ENCODE data around the gene PTPN6. TPM values are rescaled to one million over a fixed set of nuclear protein-coding genes. Genes with fewer than 3 reads are reported as not detected.
A peak's percentile ranks its signal among the peaks of the same experiment; 100 is the strongest.

Gene PTPN6
- total RNA-seq, 1 experiment from 2014 or later, result 19.8 TPM

DNA sequence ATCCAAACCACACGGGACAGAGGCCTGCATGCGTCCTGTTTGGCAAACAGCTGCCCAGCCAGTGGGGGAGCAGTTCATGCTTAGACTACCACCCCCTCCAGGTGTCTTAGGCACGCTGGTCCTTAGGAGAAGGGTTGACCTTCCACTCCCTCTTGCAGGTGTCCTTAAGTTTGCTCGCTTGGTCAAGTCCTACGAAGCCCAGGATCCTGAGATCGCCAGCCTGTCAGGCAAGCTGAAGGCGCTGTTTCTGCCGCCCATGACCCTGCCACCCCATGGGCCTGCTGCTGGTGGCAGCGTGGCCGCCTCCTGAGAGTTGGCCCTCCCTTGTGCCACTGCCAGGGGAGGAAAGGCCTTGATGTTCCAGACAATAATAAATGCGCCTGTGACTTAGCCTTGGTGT is 5.5 kb upstream of the PTPN6 start:
- Histone ChIP-seq H3K23me2 (ENCODE audit: insufficient read length, low read depth, low read length, poor library complexity, severe bottlenecking) (peaks cover 16% of the 10 kb centered on the region), H4K20me1 (ENCODE audit: control insufficient read depth, insufficient read depth, insufficient read length) (peaks cover 2% of the 10 kb centered on the region), H2AK5ac (ENCODE audit: insufficient read length, low read length) (no peak overlapping the region), H2BK120ac (ENCODE audit: low read depth, low read length, poor library complexity, severe bottlenecking) (no peak overlapping the region), H3K4me2 (ENCODE audit: insufficient read depth, insufficient read length, low read length) (peak overlapping the region; percentile 96), H2AFZ (ENCODE audit: low read length) (no peak overlapping the region), H3K79me2 (ENCODE audit: insufficient read depth, low read length) (no peaks in the 10 kb centered on the region), H3K79me1 (ENCODE audit: insufficient read depth, low read depth, low read length, poor library complexity, severe bottlenecking) (no peaks in the 10 kb centered on the region), H3K27ac (ENCODE audit: insufficient read length, low read depth, low read length) (no peak overlapping the region), H3K27me3 (ENCODE audit: insufficient read depth, low read length) (no peaks in the 10 kb centered on the region), H3K14ac (ENCODE audit: insufficient read depth, low read length) (no peak overlapping the region), H2BK12ac (ENCODE audit: insufficient read length, low read depth, low read length) (no peak overlapping the region), H4K91ac (ENCODE audit: insufficient read length, low read depth, low read length) (no peak overlapping the region), H3K4me1 (ENCODE audit: insufficient read depth, low read length) (0 out of 2 replicates have a peak, but pooled peaks cover 4% of the 10 kb centered on the region), H3K23ac (ENCODE audit: insufficient read length, low read depth, low read length) (no peak overlapping the region), H2BK20ac (ENCODE audit: low read depth, low read length, poor library complexity, severe bottlenecking) (no peak overlapping the region), H3K18ac (ENCODE audit: insufficient read length, low read depth, low read length) (no peak overlapping the region), H3K56ac (ENCODE audit: insufficient read length, low read depth, low read length) (no peak overlapping the region), H3K9me3 (ENCODE audit: control insufficient read depth, low read depth, low read length) (no peaks in the 10 kb centered on the region), H3K4ac (ENCODE audit: low read depth, low read length) (no peak overlapping the region), H2BK5ac (ENCODE audit: insufficient read length, low read length) (no peak overlapping the region), H3K9ac (ENCODE audit: extremely low read depth, insufficient read length, low read length) (no peak overlapping the region), H4K8ac (replicated peaks; ENCODE audit: insufficient read length, low read depth, low read length) (no peak overlapping the region), H3T11ph (ENCODE audit: low read length) (no peak overlapping the region), H4K5ac (ENCODE audit: insufficient read length, low read depth, low read length) (no peak overlapping the region), H2BK15ac (ENCODE audit: low read depth, low read length) (no peak overlapping the region)
- no CpG with 5 or more reads among the region's 11 CpGs for WGBS (ENCODE audit: extremely low coverage, insufficient read length, low lambda C conversion rate)
- no peak for DNase-seq
- H3K27me3 Mint-ChIP-seq (ENCODE audit: low read depth), result peaks cover 2% of the 10 kb centered on the region; the same call in 1 of the 2 replicates
- no peaks in the 10 kb centered on the region; a peak in 1 of 5 replicates for H3K9me3 Mint-ChIP-seq
- TF ChIP-seq, protein P1, sequence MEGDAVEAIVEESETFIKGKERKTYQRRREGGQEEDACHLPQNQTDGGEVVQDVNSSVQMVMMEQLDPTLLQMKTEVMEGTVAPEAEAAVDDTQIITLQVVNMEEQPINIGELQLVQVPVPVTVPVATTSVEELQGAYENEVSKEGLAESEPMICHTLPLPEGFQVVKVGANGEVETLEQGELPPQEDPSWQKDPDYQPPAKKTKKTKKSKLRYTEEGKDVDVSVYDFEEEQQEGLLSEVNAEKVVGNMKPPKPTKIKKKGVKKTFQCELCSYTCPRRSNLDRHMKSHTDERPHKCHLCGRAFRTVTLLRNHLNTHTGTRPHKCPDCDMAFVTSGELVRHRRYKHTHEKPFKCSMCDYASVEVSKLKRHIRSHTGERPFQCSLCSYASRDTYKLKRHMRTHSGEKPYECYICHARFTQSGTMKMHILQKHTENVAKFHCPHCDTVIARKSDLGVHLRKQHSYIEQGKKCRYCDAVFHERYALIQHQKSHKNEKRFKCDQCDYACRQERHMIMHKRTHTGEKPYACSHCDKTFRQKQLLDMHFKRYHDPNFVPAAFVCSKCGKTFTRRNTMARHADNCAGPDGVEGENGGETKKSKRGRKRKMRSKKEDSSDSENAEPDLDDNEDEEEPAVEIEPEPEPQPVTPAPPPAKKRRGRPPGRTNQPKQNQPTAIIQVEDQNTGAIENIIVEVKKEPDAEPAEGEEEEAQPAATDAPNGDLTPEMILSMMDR (conservative IDR thresholded peaks at IDR 0.05), result no peak
- peaks cover 7 to 25% (median 14%) of the 10 kb centered on the region in 3 experiments for H3K36me3 Mint-ChIP-seq (ENCODE audit: insufficient read depth in 1 of 3, low read depth in 3 of 3)
- H3K4me3 Mint-ChIP-seq, result peak overlapping the region; percentile 93 to 94
- H3K27ac Mint-ChIP-seq, result peak overlapping the region; percentile 77 to 100 (median 85); a peak in 5 of 7 replicates
- peaks cover 37 to 39% of the 10 kb centered on the region in 2 experiments for H3K4me1 Mint-ChIP-seq

Measured in H9 (cell line).